Natural killer cell treated with Interleukin-12 subunit alpha and Interleukin-12 subunit beta and Interleukin-15 and Interleukin-18, amount 100 ng/mL, for 72 hours (primary cell): ENCODE results near the gene SEMA6D. TPM values are rescaled to one million over a fixed set of nuclear protein-coding genes. Genes with fewer than 3 reads are reported as not detected.

Experiments used
- ATAC-seq, 2 donors: fragments of 150-1000 bp; cut with Tn5 transposase in 1 of 2; sonication (Bioruptor Pico), chemical (Tn5 transposase) in 1 of 2; 2 replicates each; pipeline ENCODE4 v1.10.0; 2021
- DNase-seq: peaks from one replicate; pipeline ENCODE4 v3.0.0; 2022; ENCODE audit warnings: low spot score
- H3K27ac Mint-ChIP-seq, 2 donors: 1 replicate in 1 of 2; 2 replicates in 1 of 2; pipeline ENCODE4 v1.8.0; 2022; ENCODE audit warnings: mixed read lengths in 2 of 2, mild to moderate bottlenecking in 1 of 2, moderate library complexity in 1 of 2
- H3K27me3 Mint-ChIP-seq, 2 donors: 1 replicate in 1 of 2; 2 replicates in 1 of 2; pipeline ENCODE4 v1.8.0; 2022; ENCODE audit warnings: mixed read lengths in 2 of 2
- H3K36me3 Mint-ChIP-seq: one replicate; pipeline ENCODE4 v1.8.0; 2022; ENCODE audit warnings: mixed read lengths
- H3K4me1 Mint-ChIP-seq, 2 donors: 1 replicate in 1 of 2; 2 replicates in 1 of 2; pipeline ENCODE4 v1.8.0; 2022; ENCODE audit warnings: low read depth in 2 of 2, mixed read lengths in 2 of 2, mild to moderate bottlenecking in 1 of 2
- H3K4me3 Mint-ChIP-seq: one replicate; pipeline ENCODE4 v1.8.0; 2022; ENCODE audit warnings: mixed read lengths
- H3K9me3 Mint-ChIP-seq: 2 replicates; pipeline ENCODE4 v1.8.0; 2022; ENCODE audit warnings: mixed read lengths
- total RNA-seq, 2 donors: library from RNA; stranded (reverse); gene quantifications; one replicate each; pipeline ENCODE4 v1.2.3, GENCODE V29; 2022

SEMA6D gene
- total RNA-seq, 2 donors from 2014 or later = not detected

GRCh38 chr15:47705281-47705997 is 11.9 kb upstream of the SEMA6D start:
- DNase-seq (no peak), ATAC-seq (no peak)
- H3K27ac Mint-ChIP-seq = no peak overlapping the region
- peaks cover 0 to 6% of the 10 kb centered on the region in 2 donors for H3K27me3 Mint-ChIP-seq
- no peak overlapping the region for H3K4me3 Mint-ChIP-seq
- H3K9me3 Mint-ChIP-seq = peaks cover 6% of the 10 kb centered on the region
- H3K4me1 Mint-ChIP-seq = no peaks in the 10 kb centered on the region
- no peaks in the 10 kb centered on the region for H3K36me3 Mint-ChIP-seq

DNA sequence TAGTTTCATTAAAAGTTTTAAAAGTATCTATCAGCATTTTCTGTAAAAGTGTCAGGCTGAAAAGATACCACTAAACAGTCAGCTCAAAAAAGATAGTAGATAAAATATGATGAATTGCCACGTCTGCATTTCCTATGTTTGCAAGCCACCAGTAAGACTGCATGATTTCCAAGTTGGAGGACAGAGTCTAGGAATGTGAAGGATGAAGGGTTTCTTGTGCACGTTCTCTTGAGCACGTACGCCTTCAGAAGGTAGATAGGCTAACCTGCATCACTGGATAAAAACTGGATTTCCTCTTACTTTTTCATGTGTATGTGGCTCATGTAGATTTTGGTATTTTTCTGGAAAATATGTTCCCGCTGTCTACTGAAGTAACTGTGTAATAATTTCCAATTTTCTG is 9.9 kb upstream of the SEMA6D start:
- peaks cover 6% of the 10 kb centered on the region for H3K9me3 Mint-ChIP-seq
- DNase-seq = no peak
- no peaks in the 10 kb centered on the region for H3K36me3 Mint-ChIP-seq
- no peak for ATAC-seq
- H3K4me3 Mint-ChIP-seq = no peak overlapping the region
- H3K27me3 Mint-ChIP-seq = peaks cover 0 to 9% of the 10 kb centered on the region in 2 donors
- peaks cover 0 to 3% of the 10 kb centered on the region in 2 donors for H3K4me1 Mint-ChIP-seq
- H3K27ac Mint-ChIP-seq = no peak overlapping the region

GRCh38 chr15:47708161-47708980 is 8.9 kb upstream of the SEMA6D start:
- DNase-seq (no peak), ATAC-seq (no peak)
- Mint-ChIP-seq H3K27ac (no peak overlapping the region), H3K9me3 (peaks cover 6% of the 10 kb centered on the region), H3K4me1 (peaks cover 0 to 3% of the 10 kb centered on the region in 2 donors), H3K27me3 (peaks cover 0 to 9% of the 10 kb centered on the region in 2 donors), H3K4me3 (no peak overlapping the region), H3K36me3 (no peaks in the 10 kb centered on the region)

GRCh38 chr15:47711655-47712054 is 5.7 kb upstream of the SEMA6D start:
- Mint-ChIP-seq H3K9me3 (peaks cover 6% of the 10 kb centered on the region), H3K4me3 (no peak overlapping the region), H3K27ac (no peak overlapping the region), H3K36me3 (no peaks in the 10 kb centered on the region), H3K4me1 (peaks cover 0 to 3% of the 10 kb centered on the region in 2 donors), H3K27me3 (peaks cover 8 to 18% of the 10 kb centered on the region in 2 donors)
- DNase-seq = no peak
- no peak for ATAC-seq

DNA sequence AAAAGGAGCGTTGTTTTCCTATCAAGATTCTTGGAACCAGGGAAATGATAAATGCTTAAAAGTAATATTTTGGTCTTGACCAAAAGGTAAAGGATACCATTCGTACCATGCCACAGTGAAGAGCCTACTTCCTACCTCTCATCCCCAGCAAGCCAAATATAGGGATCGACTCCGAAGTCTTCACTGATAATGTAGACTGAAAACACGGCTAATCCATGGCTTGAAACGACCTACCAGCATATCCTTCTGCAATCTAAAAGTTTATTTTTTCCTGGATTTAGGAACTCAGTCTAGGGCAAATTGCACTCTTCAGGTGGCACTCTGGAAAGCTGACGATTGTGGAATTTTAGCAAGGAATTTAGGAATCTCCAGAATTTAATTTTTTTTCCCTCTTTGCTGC is 1.9 kb upstream of the SEMA6D start:
- H3K27ac Mint-ChIP-seq = no peak overlapping the region
- no peaks in the 10 kb centered on the region for H3K9me3 Mint-ChIP-seq
- peaks cover 2% of the 10 kb centered on the region for H3K36me3 Mint-ChIP-seq
- peaks cover 29 to 34% of the 10 kb centered on the region in 2 donors for H3K27me3 Mint-ChIP-seq
- ATAC-seq (no peak), DNase-seq (no peak)
- H3K4me1 Mint-ChIP-seq = peaks cover 0 to 12% of the 10 kb centered on the region in 2 donors
- H3K4me3 Mint-ChIP-seq = no peak overlapping the region

DNA sequence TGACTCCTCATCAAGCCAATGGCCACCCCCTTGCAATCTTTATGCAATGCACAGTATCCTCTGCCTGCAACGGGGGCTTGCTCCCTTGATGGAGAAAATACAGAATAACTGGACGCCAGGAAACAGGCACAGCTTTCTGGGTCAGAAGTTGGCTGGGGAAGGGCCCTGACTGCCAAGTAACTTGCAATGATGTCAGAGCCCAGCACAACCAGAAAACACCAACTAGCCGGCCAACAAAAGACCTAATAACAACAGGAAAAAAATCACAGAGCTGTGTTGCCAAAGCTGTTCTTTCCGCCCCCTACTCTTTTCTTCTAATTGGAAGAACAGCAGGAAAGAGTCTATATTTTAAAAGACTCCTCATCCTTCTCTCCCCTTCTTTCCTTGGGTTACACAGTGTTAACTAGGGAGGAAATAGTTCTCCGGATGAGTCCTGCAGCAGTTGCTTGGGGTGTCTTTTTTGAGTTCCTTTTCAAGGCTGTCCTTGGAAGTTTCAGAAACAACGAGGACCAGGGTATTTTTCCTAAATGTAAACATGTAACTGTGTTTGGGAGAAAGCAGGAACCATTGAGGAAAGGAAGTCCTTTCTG is 1.4 kb upstream of the SEMA6D start:
- Mint-ChIP-seq H3K4me1 (peaks cover 0 to 12% of the 10 kb centered on the region in 2 donors), H3K36me3 (peaks cover 4% of the 10 kb centered on the region), H3K9me3 (no peaks in the 10 kb centered on the region), H3K4me3 (no peak overlapping the region), H3K27ac (no peak overlapping the region), H3K27me3 (peaks cover 32 to 36% of the 10 kb centered on the region in 2 donors)
- ATAC-seq = no peak
- no peak for DNase-seq

- Mint-ChIP-seq H3K27ac (no peak overlapping the region), H3K4me1 (peaks cover 0 to 12% of the 10 kb centered on the region in 2 donors), H3K9me3 (no peaks in the 10 kb centered on the region), H3K4me3 (no peak overlapping the region), H3K36me3 (peaks cover 4% of the 10 kb centered on the region), H3K27me3 (peaks cover 32 to 36% of the 10 kb centered on the region in 2 donors)
- no peak for DNase-seq
- ATAC-seq = no peak
These were observed 789 bp upstream of the SEMA6D start for GRCh38 chr15:47716516-47716915.

- Mint-ChIP-seq H3K4me1 (peaks cover 0 to 10% of the 10 kb centered on the region in 2 donors), H3K27me3 (peaks cover 32 to 50% of the 10 kb centered on the region in 2 donors), H3K36me3 (peaks cover 4% of the 10 kb centered on the region), H3K4me3 (no peak overlapping the region), H3K9me3 (no peaks in the 10 kb centered on the region), H3K27ac (no peak overlapping the region)
- DNase-seq (no peak), ATAC-seq (no peak)
These were observed 1.5 kb downstream of the SEMA6D start for GRCh38 chr15:47718497-47719437.

GRCh38 chr15:47719730-47720129 is 2.4 kb downstream of the SEMA6D start:
- DNase-seq (no peak), ATAC-seq (no peak)
- Mint-ChIP-seq H3K27ac (no peak overlapping the region), H3K36me3 (peaks cover 4% of the 10 kb centered on the region), H3K27me3 (peaks cover 34 to 51% of the 10 kb centered on the region in 2 donors), H3K4me1 (peaks cover 0 to 10% of the 10 kb centered on the region in 2 donors), H3K4me3 (no peak overlapping the region), H3K9me3 (no peaks in the 10 kb centered on the region)

DNA sequence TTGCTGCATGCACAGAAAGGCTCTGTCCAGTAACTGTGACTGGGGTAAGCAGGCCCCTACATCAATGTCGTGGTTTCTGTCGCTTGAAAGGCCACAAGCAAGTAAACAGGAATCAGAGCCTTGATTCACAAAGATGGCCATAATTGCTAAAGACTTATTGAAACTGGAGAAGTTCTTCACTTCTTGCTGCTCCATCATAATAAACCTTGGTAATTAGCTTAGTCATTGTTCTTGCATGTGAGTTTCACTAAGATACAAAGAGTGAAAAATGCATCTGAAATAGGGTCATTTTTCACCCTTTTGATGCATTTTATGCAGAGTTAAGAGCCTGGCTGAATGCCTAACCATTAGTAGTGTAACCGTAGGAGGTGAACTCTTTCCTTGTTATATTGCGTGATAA is 3.2 kb downstream of the SEMA6D start:
- H3K9me3 Mint-ChIP-seq = no peaks in the 10 kb centered on the region
- H3K4me3 Mint-ChIP-seq = no peak overlapping the region
- H3K27me3 Mint-ChIP-seq = peaks cover 29 to 45% of the 10 kb centered on the region in 2 donors
- no peak overlapping the region for H3K27ac Mint-ChIP-seq
- DNase-seq = no peak
- ATAC-seq = no peak
- H3K4me1 Mint-ChIP-seq = peaks cover 0 to 10% of the 10 kb centered on the region in 2 donors
- H3K36me3 Mint-ChIP-seq = peaks cover 4% of the 10 kb centered on the region

DNA sequence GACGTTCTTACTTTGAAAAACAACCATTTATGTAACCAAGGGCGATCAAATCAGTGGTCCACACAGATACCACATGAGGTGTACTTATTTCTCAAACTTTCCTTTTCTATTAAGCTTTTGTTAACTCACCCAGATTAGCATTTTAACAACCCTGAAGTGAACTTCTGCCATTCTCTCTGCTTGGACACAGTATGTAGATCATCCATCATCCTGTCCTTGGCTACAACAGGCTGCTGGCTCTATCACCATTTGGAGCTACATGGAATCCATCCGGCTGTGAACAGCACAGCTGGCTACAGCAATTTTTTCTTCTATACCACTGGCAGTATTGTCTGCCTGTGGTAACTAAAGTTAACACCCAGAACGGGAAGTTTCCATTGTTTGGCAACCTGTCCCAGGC is 4.4 kb downstream of the SEMA6D start:
- Mint-ChIP-seq H3K27ac (no peak overlapping the region), H3K27me3 (peaks cover 29 to 45% of the 10 kb centered on the region in 2 donors), H3K36me3 (peaks cover 4% of the 10 kb centered on the region), H3K4me3 (no peak overlapping the region), H3K9me3 (no peaks in the 10 kb centered on the region), H3K4me1 (peaks cover 0 to 10% of the 10 kb centered on the region in 2 donors)
- DNase-seq (no peak), ATAC-seq (no peak)

DNA sequence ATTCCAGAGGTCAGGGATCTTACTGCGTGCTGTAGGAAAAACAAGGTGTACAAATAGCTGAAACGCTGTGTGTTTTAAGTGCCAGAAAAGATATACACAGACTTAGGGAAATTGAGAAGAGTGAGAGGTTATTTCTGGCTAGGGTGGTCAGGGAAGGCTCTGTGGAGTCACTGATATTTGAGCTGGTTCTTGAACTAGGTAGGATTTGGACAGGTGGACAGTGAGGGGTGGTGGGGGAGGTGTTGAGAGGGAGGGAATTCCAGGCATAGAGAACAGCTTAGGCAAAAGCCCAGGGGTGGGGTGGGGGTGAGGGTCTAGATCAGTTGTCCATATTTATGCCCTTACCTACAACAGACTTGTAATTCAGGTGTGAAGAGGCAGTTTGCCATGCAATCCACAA is 7.0 kb downstream of the SEMA6D start:
- no peak for ATAC-seq
- Mint-ChIP-seq H3K9me3 (no peaks in the 10 kb centered on the region), H3K4me1 (peaks cover 0 to 3% of the 10 kb centered on the region in 2 donors), H3K36me3 (peaks cover 4% of the 10 kb centered on the region), H3K4me3 (no peak overlapping the region), H3K27me3 (peaks cover 19 to 37% of the 10 kb centered on the region in 2 donors), H3K27ac (no peak overlapping the region)
- no peak for DNase-seq

GRCh38 chr15:47725051-47725450 is 7.7 kb downstream of the SEMA6D start:
- Mint-ChIP-seq H3K36me3 (peaks cover 4% of the 10 kb centered on the region), H3K27me3 (peaks cover 12 to 35% of the 10 kb centered on the region in 2 donors), H3K27ac (no peak overlapping the region), H3K4me3 (no peak overlapping the region), H3K4me1 (no peaks in the 10 kb centered on the region), H3K9me3 (no peaks in the 10 kb centered on the region)
- DNase-seq (no peak), ATAC-seq (no peak)
